K562 (cell line): ENCODE measurements around the gene OBP2A. TPM values are rescaled to one million over a fixed set of nuclear protein-coding genes. Genes with fewer than 3 reads are reported as not detected.

Source experiments
- MAFK ChIP-seq: IDR thresholded peaks from 2 replicates; pipeline ENCODE4 v1.6.1; 2011; ENCODE audit warnings: low read length, improper control_type of control experiment
- PHTF2 ChIP-seq: fragments of 250-450 bp; sonication (Bioruptor Pico); IDR thresholded peaks from 2 replicates; pipeline ENCODE4 v1.5.0; 2021; ENCODE audit warnings: mild to moderate bottlenecking
- RREB1 ChIP-seq: fragments of 250-450 bp; sonication (Bioruptor Pico); IDR thresholded peaks from 2 replicates; pipeline ENCODE4 v1.4.0; 2020
- ZBTB1 ChIP-seq: sonication (generic); formaldehyde crosslinking; IDR thresholded peaks from 2 replicates; pipeline ENCODE4 v1.8.1; 2023; ENCODE audit warnings: missing genetic modification reagents, low read depth, mild to moderate bottlenecking, borderline replicate concordance
- ZBTB40 ChIP-seq, 2 experiments: fragments of 450-650 bp in 1 of 2; sonication (generic) in 1 of 2; formaldehyde crosslinking in 1 of 2; IDR thresholded peaks; 2 replicates each; pipeline versions ENCODE4 v1.7.1 to v1.9.0; 2016 to 2022; ENCODE audit warnings: inconsistent platforms in 1 of 2, mild to moderate bottlenecking in 1 of 2, missing genetic modification reagents in 1 of 2
- ZNF133 ChIP-seq: fragments of 250-450 bp; sonication (Bioruptor Pico); IDR thresholded peaks from 2 replicates; pipeline ENCODE4 v1.4.0; 2020; ENCODE audit warnings: mild to moderate bottlenecking
- ZNF277 ChIP-seq: fragments of 250-450 bp; sonication (Bioruptor Pico); IDR thresholded peaks from 2 replicates; pipeline ENCODE4 v1.8.0; 2022; ENCODE audit warnings: inconsistent platforms, mild to moderate bottlenecking, moderate library complexity, borderline replicate concordance
- ZNF785 ChIP-seq: fragments of 250-450 bp; sonication (Bioruptor Pico); IDR thresholded peaks from 2 replicates; pipeline ENCODE4 v1.4.0; 2020; ENCODE audit warnings: mild to moderate bottlenecking
- polyA plus RNA-seq, 8 experiments: library from polyadenylated mRNA; depleted of rRNA in 4 of 8; stranded (reverse) in 5 of 8; unstranded in 3 of 8; fragments of >200 nt; fragmentation: Nextera tagmentation in 2 of 8; fragmentation: Illumina TruSeq in 1 of 8; extraction: Ambion mirVana in 2 of 8; extraction: Trizol in 1 of 8; gene quantifications; 2 replicates each; pipeline versions ENCODE4 v1.2.1 to v1.2.3, GENCODE V29; 2011 to 2014; ENCODE audit warnings: inconsistent platforms in 1 of 8, missing spikeins in 1 of 8
- total RNA-seq, 7 experiments: library from RNA; depleted of rRNA in 6 of 7; stranded (reverse); fragments of >200 nt in 6 of 7; fragmentation: Illumina TruSeq in 2 of 7; extraction: Trizol in 2 of 7; gene quantifications; 2 replicates each; pipeline versions ENCODE4 v1.2.1 to v1.2.3, GENCODE V29; 2011 to 2021; ENCODE audit warnings: low replicate concordance in 1 of 7

OBP2A gene
- total and polyA plus RNA-seq, 9 of the 15 experiments (the other 6 are each of a cell fraction or from before 2014, with no cell fraction given), result not detected

GRCh38 chr9:135500525-135501260 is 45.2 kb upstream of the OBP2A start, which contains the start of gene MRPS2 (continued):
- TF ChIP-seq ZBTB40 (IDR thresholded peaks at IDR 0.05), result no peak
- TF ChIP-seq ZBTB40 (CRISPR knock-in tag; IDR thresholded peaks at IDR 0.05), result no peak
- no peak; the same call in 1 of the 2 replicates for TF ChIP-seq ZBTB1 (CRISPR knock-in tag)
- no peak for TF ChIP-seq ZNF133 (CRISPR knock-in tag)
- no peak for TF ChIP-seq PHTF2 (CRISPR knock-in tag)
- TF ChIP-seq MAFK, result no peak
- no peak for TF ChIP-seq ZNF785 (CRISPR knock-in tag)
- no peak for TF ChIP-seq ZNF277 (CRISPR knock-in tag)
- no peak for TF ChIP-seq RREB1
